IMR-90 (cell line): ENCODE measurements around the gene ADD1. TPM values are rescaled to one million over a fixed set of nuclear protein-coding genes. Genes with fewer than 3 reads are reported as not detected.

Experiments used
- ATAC-seq: fragments of 200-7000 bp; cut with Tn5 transposase; 2 replicates; pipeline ENCODE4 v1.9.1; 2020; ENCODE audit warnings: low read depth, mild to moderate bottlenecking, moderate library complexity
- BruUV-seq: library from RNA; stranded (reverse); fragments of 400-500 nt; replicated peaks from 2 replicates; lab custom pipeline; 2021; lab: Mats Ljungman, UMichigan
- CTCF ChIA-PET: fragments of 300-600 bp; formaldehyde crosslinking; extraction: SDS; loops from one replicate; lab custom pipeline; 2021; ENCODE audit warnings: antibody characterized with exemption; lab: Yijun Ruan, JAX
- POLR2A ChIA-PET: fragments of 300-600 bp; sonication (Branson Sonifier 250); formaldehyde crosslinking; loops from one replicate; lab custom pipeline; 2022; ENCODE audit warnings: antibody characterized with exemption; ENCODE audit not compliant: unreplicated experiment; lab: Charles Lee
- DNase-seq: peaks from one replicate; pipeline ENCODE4 v3.0.0; 2013
- H2AFZ ChIP-seq: replicated peaks from 2 replicates; pipeline ENCODE3; 2013; ENCODE audit warnings: low read length, mild to moderate bottlenecking; ENCODE audit not compliant: poor library complexity
- H2AK5ac ChIP-seq: 2 replicates; pipeline ENCODE4 v1.6.1; 2013; ENCODE audit warnings: low read depth, low read length, inconsistent platforms
- H2AK9ac ChIP-seq: replicated peaks from 2 replicates; pipeline ENCODE3; 2013; ENCODE audit warnings: mild to moderate bottlenecking, low read depth, low read length, moderate library complexity; ENCODE audit not compliant: poor library complexity
- H2BK120ac ChIP-seq: 2 replicates; pipeline ENCODE4 v1.6.1; 2013; ENCODE audit warnings: low read depth, low read length, inconsistent platforms
- H2BK15ac ChIP-seq: 3 replicates; pipeline ENCODE4 v1.6.1; 2013; ENCODE audit warnings: low read depth, low read length, inconsistent platforms
- H2BK20ac ChIP-seq: 2 replicates; pipeline ENCODE4 v1.6.1; 2013; ENCODE audit warnings: low read depth, mild to moderate bottlenecking, inconsistent platforms, low read length, moderate library complexity
- H2BK5ac ChIP-seq: 2 replicates; pipeline ENCODE4 v1.6.1; 2013; ENCODE audit warnings: mild to moderate bottlenecking, low read depth, low read length, inconsistent platforms; ENCODE audit not compliant: poor library complexity, severe bottlenecking
- H3K14ac ChIP-seq: replicated peaks from 2 replicates; pipeline ENCODE4 v1.6.1; 2013; ENCODE audit warnings: low read depth, low read length, inconsistent platforms
- H3K18ac ChIP-seq: 2 replicates; pipeline ENCODE4 v1.6.1; 2013; ENCODE audit warnings: low read depth, low read length, control low read depth
- H3K23ac ChIP-seq: 2 replicates; pipeline ENCODE4 v1.6.1; 2013; ENCODE audit warnings: low read depth, low read length, inconsistent platforms
- H3K27ac ChIP-seq: 2 replicates; pipeline ENCODE4 v1.5.1; 2013; ENCODE audit warnings: mild to moderate bottlenecking, control low read depth, low read length; ENCODE audit not compliant: insufficient read depth
- H3K27me3 ChIP-seq: 2 replicates; pipeline ENCODE4 v1.6.1; 2013; ENCODE audit warnings: low read length; ENCODE audit not compliant: control insufficient read depth, insufficient read depth
- H3K36me3 ChIP-seq: 2 replicates; pipeline ENCODE4 v1.6.1; 2013; ENCODE audit warnings: low read length, mixed read lengths; ENCODE audit not compliant: control insufficient read depth, insufficient read depth
- H3K4ac ChIP-seq: 2 replicates; pipeline ENCODE4 v1.6.1; 2013; ENCODE audit warnings: low read depth, low read length, inconsistent platforms
- H3K4me1 ChIP-seq: 2 replicates; pipeline ENCODE4 v1.6.1; 2013; ENCODE audit warnings: low read length, mixed read lengths; ENCODE audit not compliant: control insufficient read depth, insufficient read depth
- H3K4me2 ChIP-seq: 2 replicates; pipeline ENCODE4 v1.6.1; 2013; ENCODE audit warnings: low read depth, mild to moderate bottlenecking, control low read depth, low read length, moderate library complexity
- H3K4me3 ChIP-seq: 2 replicates; pipeline ENCODE4 v1.5.1; 2013; ENCODE audit warnings: low read depth, mild to moderate bottlenecking, control low read depth, low read length, moderate library complexity; ENCODE audit not compliant: insufficient read depth
- H3K56ac ChIP-seq: 2 replicates; pipeline ENCODE4 v1.6.1; 2013; ENCODE audit warnings: low read length, inconsistent platforms; ENCODE audit not compliant: insufficient read depth; ENCODE audit errors: extremely low read depth
- H3K79me1 ChIP-seq, 2 experiments: 2 replicates each; pipeline ENCODE4 v1.6.1; 2013; ENCODE audit warnings: low read length in 2 of 2, inconsistent platforms in 1 of 2, low read depth in 1 of 2
- H3K9ac ChIP-seq: 2 replicates; pipeline ENCODE4 v1.6.1; 2013; ENCODE audit warnings: low read depth, low read length, control low read depth
- H3K9me1 ChIP-seq: 2 replicates; pipeline ENCODE4 v1.6.1; 2013; ENCODE audit warnings: low read length, inconsistent platforms; ENCODE audit not compliant: insufficient read depth
- H3K9me3 ChIP-seq: 2 replicates; pipeline ENCODE4 v1.6.1; 2013; ENCODE audit warnings: low read length; ENCODE audit not compliant: control insufficient read depth, insufficient read depth
- H4K20me1 ChIP-seq: 2 replicates; pipeline ENCODE4 v1.6.1; 2013; ENCODE audit warnings: low read length, inconsistent platforms; ENCODE audit not compliant: insufficient read depth
- H4K5ac ChIP-seq: 2 replicates; pipeline ENCODE4 v1.6.1; 2013; ENCODE audit warnings: mild to moderate bottlenecking, low read depth, low read length, control low read depth
- H4K8ac ChIP-seq, 2 experiments: 2 replicates each; pipeline ENCODE4 v1.6.1; 2013; ENCODE audit warnings: low read depth in 2 of 2, low read length in 2 of 2, control low read depth in 1 of 2, inconsistent platforms in 1 of 2
- H4K91ac ChIP-seq: 2 replicates; pipeline ENCODE4 v1.6.1; 2013; ENCODE audit warnings: low read depth, low read length, inconsistent platforms; ENCODE audit not compliant: insufficient read depth
- BHLHE40 ChIP-seq: fragments of 150-350 bp; IDR thresholded peaks from 2 replicates; pipeline ENCODE4 v1.6.1; 2016; ENCODE audit warnings: mild to moderate bottlenecking, low read depth, low read length
- CHD1 ChIP-seq: IDR thresholded peaks from 2 replicates; pipeline ENCODE4 v1.6.1; 2012; ENCODE audit warnings: low read depth, low read length, improper control_type of control experiment
- FOS ChIP-seq: fragments of 150-350 bp; IDR thresholded peaks from 2 replicates; pipeline ENCODE4 v1.6.1; 2016; ENCODE audit warnings: low read depth, low read length
- MAZ ChIP-seq: IDR thresholded peaks from 2 replicates; pipeline ENCODE4 v1.6.1; 2012; ENCODE audit warnings: low read depth, mild to moderate bottlenecking, low read length, improper control_type of control experiment, moderate library complexity, borderline replicate concordance
- MXI1 ChIP-seq: IDR thresholded peaks from 2 replicates; pipeline ENCODE4 v1.6.1; 2012; ENCODE audit warnings: low read depth, mild to moderate bottlenecking, low read length, moderate library complexity, borderline replicate concordance
- POLR2A ChIP-seq: IDR thresholded peaks from 2 replicates; pipeline ENCODE4 v1.6.1; 2012; ENCODE audit warnings: mild to moderate bottlenecking, low read depth, low read length
- USF2 ChIP-seq: fragments of 150-350 bp; IDR thresholded peaks from 2 replicates; pipeline ENCODE4 v1.6.1; 2017; ENCODE audit warnings: mild to moderate bottlenecking, antibody characterized with exemption, low read length, low read depth
- WGBS, 2 experiments: methylation state at CpG; one replicate each; pipeline versions ENCODE4 v1.1.5 to v1.1.7; 2013; ENCODE audit warnings: missing lambda C conversion rate in 2 of 2; ENCODE audit not compliant: insufficient read length in 1 of 2; ENCODE audit errors: extremely low coverage in 2 of 2; 5-methylcytosine and 5-hydroxymethylcytosine counted together
- dilution Hi-C: fragments of 300-500 bp; cut with HindIII; formaldehyde crosslinking; loops from one replicate; pipeline ENCODE4 v1.14.3; 2018; ENCODE audit warnings: low sequenced_read_pairs; ENCODE audit not compliant: unreplicated experiment
- in situ Hi-C: fragments of 300-500 bp; cut with MboI; formaldehyde crosslinking; loops from 3 replicates; pipeline ENCODE4 v1.14.3; 2019; ENCODE audit warnings: low sequenced_read_pairs, inconsistent platforms, mixed read lengths
- intact Hi-C: fragments of 100-400 bp; cut with micrococcal nuclease; formaldehyde crosslinking; loops from 2 replicates; pipeline ENCODE4 v1.10.0; 2022
- polyA plus RNA-seq, 3 experiments: library from polyadenylated mRNA; depleted of rRNA; stranded (reverse); fragments of >200 nt; gene quantifications; 2 replicates each; pipeline ENCODE4 v1.2.3, GENCODE V29; 2012; ENCODE audit warnings: low replicate concordance in 1 of 3
- total RNA-seq: library from RNA; depleted of rRNA; stranded (reverse); fragments of >200 nt; gene quantifications from 2 replicates; pipeline ENCODE4 v1.2.3, GENCODE V29; 2012
- TF ChIP-seq, protein P1 (sequence below): conservative IDR thresholded peaks from 2 replicates; pipeline ENCODE4 v1.5.1; 2012; ENCODE audit warnings: mild to moderate bottlenecking, low read depth, low read length, improper control_type of control experiment

ADD1 gene
- total and polyA plus RNA-seq, 2 of the 4 experiments (the other 2 are of a cell fraction): 122 to 215 TPM

- H3K9me1 ChIP-seq: peaks cover 6% of the 10 kb centered on the region; the same call in 1 of the 2 replicates
- no peak overlapping the region for H2BK120ac ChIP-seq
- no peak overlapping the region for H3K27ac ChIP-seq
- no peak overlapping the region for H3K9ac ChIP-seq
- H3K9me3 ChIP-seq: no peaks in the 10 kb centered on the region
- no peaks in the 10 kb centered on the region for H3K27me3 ChIP-seq
- H3K4me3 ChIP-seq: no peak overlapping the region
- no peak overlapping the region for H4K91ac ChIP-seq
- H2AFZ ChIP-seq: no peak overlapping the region
- ChIA-PET POLR2A (no interaction called here), CTCF (no interaction called here)
- in situ Hi-C loops: no loop called here
- H4K5ac ChIP-seq: no peak overlapping the region
- 96% methylated on average over 8 of the region's 16 CpGs; no CpG with 5 or more reads in 1 of the 2 experiments for WGBS, 2 experiments
- no peak overlapping the region for H3K56ac ChIP-seq
- dilution Hi-C loops: no loop called here
- H4K20me1 ChIP-seq: peaks cover 19% of the 10 kb centered on the region
- H3K4me1 ChIP-seq: peaks cover 2% of the 10 kb centered on the region; the same call in 1 of the 2 replicates
- H3K4me2 ChIP-seq: no peak overlapping the region
- no peak overlapping the region for H2BK15ac ChIP-seq
- ATAC-seq (no peak), DNase-seq (peak; percentile 59)
- peaks cover 67% of the 10 kb centered on the region for H3K36me3 ChIP-seq
- H4K8ac ChIP-seq: no peak overlapping the region
- no peak overlapping the region for H3K14ac ChIP-seq
- no peak overlapping the region for H2AK9ac ChIP-seq
- no peak overlapping the region for H2BK20ac ChIP-seq
- peaks cover 11 to 56% of the 10 kb centered on the region in 2 experiments for H3K79me1 ChIP-seq
- H3K4ac ChIP-seq: no peak overlapping the region
- TF ChIP-seq, protein P1, sequence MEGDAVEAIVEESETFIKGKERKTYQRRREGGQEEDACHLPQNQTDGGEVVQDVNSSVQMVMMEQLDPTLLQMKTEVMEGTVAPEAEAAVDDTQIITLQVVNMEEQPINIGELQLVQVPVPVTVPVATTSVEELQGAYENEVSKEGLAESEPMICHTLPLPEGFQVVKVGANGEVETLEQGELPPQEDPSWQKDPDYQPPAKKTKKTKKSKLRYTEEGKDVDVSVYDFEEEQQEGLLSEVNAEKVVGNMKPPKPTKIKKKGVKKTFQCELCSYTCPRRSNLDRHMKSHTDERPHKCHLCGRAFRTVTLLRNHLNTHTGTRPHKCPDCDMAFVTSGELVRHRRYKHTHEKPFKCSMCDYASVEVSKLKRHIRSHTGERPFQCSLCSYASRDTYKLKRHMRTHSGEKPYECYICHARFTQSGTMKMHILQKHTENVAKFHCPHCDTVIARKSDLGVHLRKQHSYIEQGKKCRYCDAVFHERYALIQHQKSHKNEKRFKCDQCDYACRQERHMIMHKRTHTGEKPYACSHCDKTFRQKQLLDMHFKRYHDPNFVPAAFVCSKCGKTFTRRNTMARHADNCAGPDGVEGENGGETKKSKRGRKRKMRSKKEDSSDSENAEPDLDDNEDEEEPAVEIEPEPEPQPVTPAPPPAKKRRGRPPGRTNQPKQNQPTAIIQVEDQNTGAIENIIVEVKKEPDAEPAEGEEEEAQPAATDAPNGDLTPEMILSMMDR: no peak
- TF ChIP-seq CHD1 (no peak), MXI1 (no peak), MAZ (no peak), POLR2A (no peak), USF2 (no peak), BHLHE40 (no peak), FOS (no peak)
- intact Hi-C loops: no loop called here
- H3K23ac ChIP-seq: no peak overlapping the region
- H3K18ac ChIP-seq: no peak overlapping the region
- H2AK5ac ChIP-seq: no peak overlapping the region
- no peak overlapping the region for H2BK5ac ChIP-seq
- BruUV-seq: no TSS peak
Observed at GRCh38 chr4:2950221-2950989, 106.8 kb downstream of the ADD1 start.
